Heart left ventricle (tissue), 13 donors: ENCODE results near the gene C1orf35.

ENCODE experiments used
- POLR2A ChIP-seq, 2 donors: fragments of 450-650 bp; IDR thresholded peaks; one replicate each; pipeline ENCODE4 v1.6.1; 2017; ENCODE audit warnings: antibody characterized with exemption in 2 of 2, mild to moderate bottlenecking in 2 of 2, moderate library complexity in 2 of 2
- TF ChIP-seq, protein P1 (sequence below), 12 donors: fragments of 200-600 bp; sonication (generic) in 4 of 12; IDR thresholded peaks; one replicate each; pipeline versions ENCODE4 v1.5.0 to v1.8.0; 2018 to 2022; ENCODE audit warnings: antibody characterized with exemption in 12 of 12, mild to moderate bottlenecking in 5 of 12
- donor health status: ischemic (EF 13 %, LVEDD 7.1; RV severe dilation, severe dysfunction).
- donor health status: DM: no; HTN: yes; CAD: no.
- donor health status: DM: no; HTN: no; CAD: no.
- donor health status: ischemic (EF 25% LVEDD 6.9; RV normal size, moderate dysfunction).
- donor health status: ischemic (EF 25% LVEDD 5.7; RV mildly dilated, moderate dysfunction).
- donor health status: ischemic (EF 35%, LVEDD 5.7; RV mildly dilated, moderate dysfunction).
- donor health status: nonischemic (EF 11% LVEDD 7.7; RV severe dilation, severe dysfunction).
- donor health status: DM: yes; HTN: yes; CAD: no.
- donor health status: PGD.
- donor health status: ischemic (EF 29% LVEDD 5.4; RV normal size, mild dysfunction).
- donor health status: nonischemic (EF 23%, LVEDD 6.1; RV moderate dilation, normal function).

DNA sequence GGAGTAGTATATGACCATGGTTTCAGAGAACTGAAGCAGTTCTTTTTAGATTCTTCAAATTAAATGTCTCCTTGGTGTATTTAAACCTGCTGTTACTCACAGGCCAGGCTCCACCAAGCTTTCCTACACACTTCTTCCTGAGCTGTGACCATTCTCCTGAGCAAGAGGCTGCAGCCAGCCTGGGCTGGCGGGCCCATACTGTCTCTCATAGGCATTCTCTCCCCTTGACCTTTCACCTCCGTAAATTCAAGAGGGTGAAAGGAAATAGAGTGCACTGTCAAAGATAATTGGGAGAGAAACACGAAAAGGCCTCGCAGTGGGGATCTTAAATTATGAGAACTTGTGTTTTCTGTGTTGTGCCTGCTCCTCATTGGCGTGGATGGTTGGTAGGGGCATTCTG is 18.3 kb downstream of the C1orf35 start:
- no peak for TF ChIP-seq POLR2A (IDR thresholded peaks at IDR 0.05)
- TF ChIP-seq, protein P1, sequence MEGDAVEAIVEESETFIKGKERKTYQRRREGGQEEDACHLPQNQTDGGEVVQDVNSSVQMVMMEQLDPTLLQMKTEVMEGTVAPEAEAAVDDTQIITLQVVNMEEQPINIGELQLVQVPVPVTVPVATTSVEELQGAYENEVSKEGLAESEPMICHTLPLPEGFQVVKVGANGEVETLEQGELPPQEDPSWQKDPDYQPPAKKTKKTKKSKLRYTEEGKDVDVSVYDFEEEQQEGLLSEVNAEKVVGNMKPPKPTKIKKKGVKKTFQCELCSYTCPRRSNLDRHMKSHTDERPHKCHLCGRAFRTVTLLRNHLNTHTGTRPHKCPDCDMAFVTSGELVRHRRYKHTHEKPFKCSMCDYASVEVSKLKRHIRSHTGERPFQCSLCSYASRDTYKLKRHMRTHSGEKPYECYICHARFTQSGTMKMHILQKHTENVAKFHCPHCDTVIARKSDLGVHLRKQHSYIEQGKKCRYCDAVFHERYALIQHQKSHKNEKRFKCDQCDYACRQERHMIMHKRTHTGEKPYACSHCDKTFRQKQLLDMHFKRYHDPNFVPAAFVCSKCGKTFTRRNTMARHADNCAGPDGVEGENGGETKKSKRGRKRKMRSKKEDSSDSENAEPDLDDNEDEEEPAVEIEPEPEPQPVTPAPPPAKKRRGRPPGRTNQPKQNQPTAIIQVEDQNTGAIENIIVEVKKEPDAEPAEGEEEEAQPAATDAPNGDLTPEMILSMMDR (IDR thresholded peaks at IDR 0.05): no peak
